HEK293 (cell line): Measurements from ENCODE around the gene INHBA.

ENCODE experiments used
- CTCF ChIA-PET: fragments of 350-600 bp; formaldehyde crosslinking; extraction: SDS; loops from one replicate; lab custom pipeline; 2021; ENCODE audit warnings: antibody characterized with exemption; lab: Yijun Ruan, JAX
- POLR2A ChIA-PET: fragments of 300-600 bp; formaldehyde crosslinking; extraction: SDS; loops from one replicate; lab custom pipeline; 2020; ENCODE audit warnings: antibody characterized with exemption, inconsistent platforms; lab: Yijun Ruan, JAX
- H3K27ac ChIP-seq: fragments of 200-500 bp; sonication (Bioruptor generic); 2 replicates; pipeline ENCODE4 v1.5.1; 2014; ENCODE audit warnings: low read depth, low read length, control low read depth, inconsistent platforms; ENCODE audit errors: extremely low read depth
- H3K36me3 ChIP-seq, 2 experiments: fragments of 200-500 bp in 1 of 2; sonication (Bioruptor generic) in 1 of 2; 1 replicate in 1 of 2; 2 replicates in 1 of 2; pipeline ENCODE4 v1.5.1; 2014 to 2017; ENCODE audit warnings: inconsistent platforms in 2 of 2, low read length in 2 of 2; ENCODE audit not compliant: control insufficient read depth in 2 of 2, insufficient read depth in 1 of 2
- H3K4me1 ChIP-seq: fragments of 200-500 bp; sonication (Bioruptor generic); 2 replicates; pipeline ENCODE4 v1.5.1; 2014; ENCODE audit warnings: mild to moderate bottlenecking, low read length, inconsistent platforms; ENCODE audit not compliant: control insufficient read depth, insufficient read depth
- H3K4me3 ChIP-seq: 2 replicates; pipeline ENCODE4 v1.5.1; 2011; ENCODE audit warnings: low read depth, mild to moderate bottlenecking, control low read depth, low read length, moderate library complexity
- H3K9me3 ChIP-seq: fragments of 200-500 bp; sonication (Bioruptor generic); 2 replicates; pipeline ENCODE4 v1.5.1; 2014; ENCODE audit warnings: low read depth, low read length, inconsistent platforms; ENCODE audit not compliant: control insufficient read depth, insufficient read depth
- BCL11A ChIP-seq: fragments of 450-650 bp; formaldehyde crosslinking; IDR thresholded peaks from 2 replicates; pipeline ENCODE4 v1.5.1; 2016; ENCODE audit warnings: low read depth, missing biosample characterization, missing genetic modification characterization
- GLI4 ChIP-seq: fragments of 450-650 bp; formaldehyde crosslinking; IDR thresholded peaks from 2 replicates; pipeline ENCODE4 v1.5.1; 2016; ENCODE audit warnings: missing biosample characterization, missing genetic modification characterization
- OSR2 ChIP-seq: fragments of 450-650 bp; formaldehyde crosslinking; IDR thresholded peaks from 2 replicates; pipeline ENCODE4 v1.5.1; 2016; ENCODE audit warnings: missing biosample characterization, missing genetic modification characterization
- REST ChIP-seq: fragments of 450-650 bp; formaldehyde crosslinking; IDR thresholded peaks from 2 replicates; pipeline ENCODE4 v1.5.1; 2016; ENCODE audit warnings: missing biosample characterization, missing genetic modification characterization
- SETDB1 ChIP-seq: IDR thresholded peaks from one replicate; pipeline ENCODE4 v1.6.1; 2017; ENCODE audit warnings: mild to moderate bottlenecking, low read length, moderate library complexity, mixed read lengths; ENCODE audit not compliant: insufficient read length
- SP3 ChIP-seq: fragments of 450-650 bp; formaldehyde crosslinking; IDR thresholded peaks from 2 replicates; pipeline ENCODE4 v1.5.1; 2016; ENCODE audit warnings: missing biosample characterization, missing genetic modification characterization
- TCF7L2 ChIP-seq: IDR thresholded peaks from 2 replicates; pipeline ENCODE4 v1.6.1; 2011; ENCODE audit warnings: low read depth, mild to moderate bottlenecking, inconsistent platforms, low read length, moderate library complexity, borderline replicate concordance
- ZFP37 ChIP-seq: fragments of 450-650 bp; formaldehyde crosslinking; IDR thresholded peaks from 2 replicates; pipeline ENCODE4 v1.5.1; 2016; ENCODE audit warnings: missing biosample characterization, missing genetic modification characterization
- ZNF10 ChIP-seq: fragments of 450-650 bp; formaldehyde crosslinking; IDR thresholded peaks from 2 replicates; pipeline ENCODE4 v1.5.1; 2017; ENCODE audit warnings: missing biosample characterization, missing genetic modification characterization
- ZNF112 ChIP-seq: fragments of 450-650 bp; formaldehyde crosslinking; IDR thresholded peaks from 2 replicates; pipeline ENCODE4 v1.5.0; 2017; ENCODE audit warnings: missing biosample characterization, missing genetic modification characterization
- ZNF19 ChIP-seq: fragments of 450-650 bp; formaldehyde crosslinking; IDR thresholded peaks from 2 replicates; pipeline ENCODE4; 2016; ENCODE audit warnings: missing biosample characterization, missing genetic modification characterization, low read depth
- ZNF292 ChIP-seq: fragments of 450-650 bp; formaldehyde crosslinking; IDR thresholded peaks from 2 replicates; pipeline ENCODE4 v1.5.1; 2016; ENCODE audit warnings: low read depth, missing biosample characterization, missing genetic modification characterization, borderline replicate concordance
- ZNF335 ChIP-seq: fragments of 450-650 bp; formaldehyde crosslinking; conservative IDR thresholded peaks from 2 replicates; pipeline ENCODE4 v1.5.1; 2016; ENCODE audit warnings: missing biosample characterization, missing genetic modification characterization
- ZNF391 ChIP-seq: fragments of 450-650 bp; formaldehyde crosslinking; IDR thresholded peaks from 2 replicates; pipeline ENCODE4 v1.5.1; 2016; ENCODE audit warnings: low read depth, missing biosample characterization, missing genetic modification characterization, borderline replicate concordance
- ZNF404 ChIP-seq: fragments of 450-650 bp; formaldehyde crosslinking; IDR thresholded peaks from 2 replicates; pipeline ENCODE4 v1.5.1; 2017; ENCODE audit warnings: missing biosample characterization, missing genetic modification characterization
- ZNF449 ChIP-seq: fragments of 450-650 bp; formaldehyde crosslinking; IDR thresholded peaks from 2 replicates; pipeline ENCODE4 v1.5.1; 2017; ENCODE audit warnings: missing biosample characterization, mild to moderate bottlenecking, missing genetic modification characterization, moderate library complexity
- ZNF473 ChIP-seq: fragments of 450-650 bp; formaldehyde crosslinking; IDR thresholded peaks from 2 replicates; pipeline ENCODE4 v1.5.1; 2017; ENCODE audit warnings: missing biosample characterization, missing genetic modification characterization
- ZNF510 ChIP-seq: fragments of 450-650 bp; formaldehyde crosslinking; IDR thresholded peaks from 2 replicates; pipeline ENCODE4 v1.5.1; 2018; ENCODE audit warnings: mild to moderate bottlenecking, missing genetic modification characterization, missing biosample characterization; ENCODE audit not compliant: insufficient replicate concordance
- ZNF670 ChIP-seq: fragments of 450-650 bp; formaldehyde crosslinking; IDR thresholded peaks from 2 replicates; pipeline ENCODE4 v1.5.1; 2016; ENCODE audit warnings: missing biosample characterization, missing genetic modification characterization, low read depth
- ZNF768 ChIP-seq: fragments of 450-650 bp; formaldehyde crosslinking; IDR thresholded peaks from 2 replicates; pipeline ENCODE4 v1.5.1; 2018; ENCODE audit warnings: missing biosample characterization, mild to moderate bottlenecking, missing genetic modification characterization
- ZNF792 ChIP-seq: fragments of 450-650 bp; formaldehyde crosslinking; IDR thresholded peaks from 2 replicates; pipeline ENCODE4 v1.5.1; 2016; ENCODE audit warnings: missing biosample characterization, missing genetic modification characterization
- ZNF830 ChIP-seq: fragments of 450-650 bp; IDR thresholded peaks from 2 replicates; pipeline ENCODE4 v1.5.0; 2018; ENCODE audit warnings: missing biosample characterization, missing genetic modification characterization, low read depth, mild to moderate bottlenecking, moderate library complexity
- ZXDB ChIP-seq: fragments of 450-650 bp; formaldehyde crosslinking; IDR thresholded peaks from 2 replicates; pipeline ENCODE4 v1.5.1; 2016; ENCODE audit warnings: missing biosample characterization, missing genetic modification characterization

Gene INHBA

GRCh38 chr7:41708581-41709358 lies 5.9 kb upstream of the INHBA start:
- Histone ChIP-seq H3K4me3 (no peak overlapping the region), H3K36me3 (no peaks in the 10 kb centered on the region), H3K27ac (no peak overlapping the region), H3K9me3 (no peaks in the 10 kb centered on the region), H3K4me1 (no peaks in the 10 kb centered on the region)
- TF ChIP-seq ZNF19 (no peak), ZFP37 (no peak), ZNF292 (tag by site-specific recombination) (no peak), ZXDB (tag by site-specific recombination) (no peak), BCL11A (tag by site-specific recombination) (no peak), ZNF670 (no peak), ZNF391 (tag by site-specific recombination) (no peak), ZNF792 (no peak), ZNF404 (tag by site-specific recombination) (no peak), REST (tag by site-specific recombination) (no peak)
- CTCF ChIA-PET: interaction anchor here (0.6 to 3.8 kb wide), 5 partner anchors 13 to 1476 kb away, joined by 3 to 17 read pairs (median 4); no protein-coding TSS in a partner anchor
- POLR2A ChIA-PET: no interaction called here

GRCh38 chr7:41706228-41706930 lies 3.5 kb upstream of the INHBA start:
- Histone ChIP-seq H3K4me1 (peaks cover 17% of the 10 kb centered on the region), H3K36me3 (no peaks in the 10 kb centered on the region), H3K27ac (no peak overlapping the region), H3K4me3 (no peak overlapping the region), H3K9me3 (no peaks in the 10 kb centered on the region)
- TF ChIP-seq GLI4 (tag by site-specific recombination) (no peak), SP3 (tag by site-specific recombination) (no peak), ZNF768 (tag by site-specific recombination) (no peak), ZNF10 (tag by site-specific recombination) (no peak), ZNF473 (tag by site-specific recombination) (no peak), ZNF112 (tag by site-specific recombination) (no peak)
- CTCF ChIA-PET: interaction anchor here (0.5 to 2.3 kb wide), 9 partner anchors 8 to 1376 kb away, joined by 3 to 18 read pairs (median 4); no protein-coding TSS in a partner anchor
- POLR2A ChIA-PET: no interaction called here

- H3K27ac ChIP-seq: peak overlapping the region; percentile 62; the same call in 1 of the 2 replicates
- CTCF ChIA-PET: interaction anchor here (0.6 to 2.3 kb wide), 32 partner anchors 9 to 1922 kb away, joined by 3 to 18 read pairs (median 3); no protein-coding TSS in a partner anchor
- peaks cover 17% of the 10 kb centered on the region for H3K4me1 ChIP-seq
- TF ChIP-seq ZNF830 (no peak), ZNF510 (tag by site-specific recombination) (no peak), OSR2 (0 out of 2 replicates have a peak, but pooled peaks have one; percentile 41), ZNF449 (tag by site-specific recombination) (no peak), ZNF335 (peak; percentile 50), SETDB1 (no peak), TCF7L2 (no peak)
Measured at GRCh38 chr7:41705109-41705901, 2.4 kb upstream of the INHBA start.

More at GRCh38 chr7:41705109-41705901, 2.4 kb upstream of the INHBA start:
- POLR2A ChIA-PET: no interaction called here
- peak overlapping the region; percentile 40 for H3K4me3 ChIP-seq
- H3K36me3 ChIP-seq: no peaks in the 10 kb centered on the region
- no peaks in the 10 kb centered on the region for H3K9me3 ChIP-seq
